H9 (cell line): ENCODE results near the gene PRKAG1. TPM values are rescaled to one million over a fixed set of nuclear protein-coding genes. Genes with fewer than 3 reads are reported as not detected.

Experiments used
- DNase-seq: peaks from one replicate; pipeline ENCODE4 v3.0.0-alpha.2; 2017
- H2AFZ ChIP-seq: one replicate; pipeline ENCODE4 v1.6.1; 2013; ENCODE audit warnings: mild to moderate bottlenecking, low read length, control low read depth, moderate library complexity
- H2AK5ac ChIP-seq: 2 replicates; pipeline ENCODE4 v1.6.1; 2013; ENCODE audit warnings: low read length, control low read depth, mixed read lengths; ENCODE audit not compliant: insufficient read length
- H2BK120ac ChIP-seq: one replicate; pipeline ENCODE4 v1.6.1; 2013; ENCODE audit warnings: low read depth, mild to moderate bottlenecking, low read length, control low read depth, inconsistent platforms; ENCODE audit not compliant: poor library complexity, severe bottlenecking
- H2BK12ac ChIP-seq: 2 replicates; pipeline ENCODE4 v1.6.1; 2013; ENCODE audit warnings: low read length, control low read depth, mixed read lengths, low read depth; ENCODE audit not compliant: insufficient read length
- H2BK15ac ChIP-seq: 2 replicates; pipeline ENCODE4 v1.6.1; 2013; ENCODE audit warnings: low read depth, low read length, control low read depth
- H2BK20ac ChIP-seq: one replicate; pipeline ENCODE4 v1.6.1; 2013; ENCODE audit warnings: low read depth, mild to moderate bottlenecking, low read length, control low read depth, inconsistent platforms; ENCODE audit not compliant: poor library complexity, severe bottlenecking
- H2BK5ac ChIP-seq: 2 replicates; pipeline ENCODE4 v1.6.1; 2013; ENCODE audit warnings: low read length, control low read depth, mixed read lengths; ENCODE audit not compliant: insufficient read length
- H3K14ac ChIP-seq: 2 replicates; pipeline ENCODE4 v1.6.1; 2013; ENCODE audit warnings: low read length, control low read depth; ENCODE audit not compliant: insufficient read depth
- H3K18ac ChIP-seq: 2 replicates; pipeline ENCODE4 v1.6.1; 2013; ENCODE audit warnings: low read depth, mild to moderate bottlenecking, mixed read lengths, low read length, control low read depth; ENCODE audit not compliant: insufficient read length
- H3K23ac ChIP-seq: 2 replicates; pipeline ENCODE4 v1.6.1; 2013; ENCODE audit warnings: low read length, control low read depth, mixed read lengths, low read depth; ENCODE audit not compliant: insufficient read length
- H3K23me2 ChIP-seq: 2 replicates; pipeline ENCODE4 v1.6.1; 2013; ENCODE audit warnings: low read depth, mild to moderate bottlenecking, mixed read lengths, low read length, control low read depth; ENCODE audit not compliant: insufficient read length, poor library complexity, severe bottlenecking
- H3K27ac ChIP-seq: 2 replicates; pipeline ENCODE4 v1.5.1; 2013; ENCODE audit warnings: low read length, control low read depth, mixed read lengths, low read depth; ENCODE audit not compliant: insufficient read length
- H3K27me3 ChIP-seq: 2 replicates; pipeline ENCODE4 v1.6.1; 2013; ENCODE audit warnings: low read length, control low read depth, inconsistent platforms; ENCODE audit not compliant: insufficient read depth
- H3K4ac ChIP-seq: 2 replicates; pipeline ENCODE4 v1.6.1; 2013; ENCODE audit warnings: low read depth, mild to moderate bottlenecking, control low read depth, inconsistent platforms, low read length, moderate library complexity
- H3K4me1 ChIP-seq: 2 replicates; pipeline ENCODE4 v1.6.1; 2013; ENCODE audit warnings: low read length, control low read depth, inconsistent platforms; ENCODE audit not compliant: insufficient read depth
- H3K4me2 ChIP-seq: 2 replicates; pipeline ENCODE4 v1.6.1; 2013; ENCODE audit warnings: low read length, control low read depth, mixed read lengths; ENCODE audit not compliant: insufficient read length, insufficient read depth
- H3K56ac ChIP-seq: 2 replicates; pipeline ENCODE4 v1.6.1; 2013; ENCODE audit warnings: low read depth, mild to moderate bottlenecking, mixed read lengths, low read length, control low read depth; ENCODE audit not compliant: insufficient read length
- H3K79me1 ChIP-seq: 2 replicates; pipeline ENCODE4 v1.6.1; 2013; ENCODE audit warnings: low read depth, mild to moderate bottlenecking, moderate library complexity, low read length, control low read depth, inconsistent platforms; ENCODE audit not compliant: insufficient read depth, poor library complexity, severe bottlenecking
- H3K79me2 ChIP-seq: 2 replicates; pipeline ENCODE4 v1.6.1; 2013; ENCODE audit warnings: low read length, control low read depth, inconsistent platforms; ENCODE audit not compliant: insufficient read depth
- H3K9ac ChIP-seq: 2 replicates; pipeline ENCODE4 v1.6.1; 2013; ENCODE audit warnings: low read length, control low read depth, mixed read lengths; ENCODE audit not compliant: insufficient read length; ENCODE audit errors: extremely low read depth
- H3K9me3 ChIP-seq: one replicate; pipeline ENCODE4 v1.6.1; 2013; ENCODE audit warnings: low read depth, low read length, inconsistent platforms; ENCODE audit not compliant: control insufficient read depth
- H3T11ph ChIP-seq: one replicate; pipeline ENCODE4 v1.6.1; 2013; ENCODE audit warnings: mild to moderate bottlenecking, low read length, control low read depth, inconsistent platforms
- H4K20me1 ChIP-seq: one replicate; pipeline ENCODE4 v1.6.1; 2013; ENCODE audit not compliant: control insufficient read depth, insufficient read length, insufficient read depth
- H4K5ac ChIP-seq: 2 replicates; pipeline ENCODE4 v1.6.1; 2013; ENCODE audit warnings: low read depth, mild to moderate bottlenecking, mixed read lengths, low read length, control low read depth; ENCODE audit not compliant: insufficient read length
- H4K8ac ChIP-seq: replicated peaks from 2 replicates; pipeline ENCODE4 v1.6.1; 2013; ENCODE audit warnings: low read length, control low read depth, mixed read lengths, low read depth; ENCODE audit not compliant: insufficient read length
- H4K91ac ChIP-seq: 2 replicates; pipeline ENCODE4 v1.6.1; 2013; ENCODE audit warnings: low read depth, mild to moderate bottlenecking, moderate library complexity, mixed read lengths, low read length, control low read depth; ENCODE audit not compliant: insufficient read length
- H3K27ac Mint-ChIP-seq, 3 experiments: 2 replicates in 2 of 3; 3 replicates in 1 of 3; pipeline ENCODE4 v1.8.0; 2020 to 2021; ENCODE audit warnings: mixed read lengths in 3 of 3, mild to moderate bottlenecking in 1 of 3, moderate library complexity in 1 of 3
- H3K27me3 Mint-ChIP-seq: 2 replicates; pipeline ENCODE4 v1.8.0; 2021; ENCODE audit warnings: low read depth, mild to moderate bottlenecking, moderate library complexity, mixed read lengths
- H3K36me3 Mint-ChIP-seq, 3 experiments: 2 replicates in 2 of 3; 3 replicates in 1 of 3; pipeline ENCODE4 v1.8.0; 2020 to 2021; ENCODE audit warnings: low read depth in 3 of 3, mixed read lengths in 3 of 3; ENCODE audit not compliant: insufficient read depth in 1 of 3
- H3K4me1 Mint-ChIP-seq, 2 experiments: 2 replicates each; pipeline ENCODE4 v1.8.0; 2020; ENCODE audit warnings: mixed read lengths in 2 of 2
- H3K4me3 Mint-ChIP-seq, 2 experiments: 2 replicates in 1 of 2; 3 replicates in 1 of 2; pipeline ENCODE4 v1.8.0; 2020 to 2021; ENCODE audit warnings: mild to moderate bottlenecking in 2 of 2, mixed read lengths in 2 of 2, moderate library complexity in 1 of 2
- H3K9me3 Mint-ChIP-seq, 2 experiments: 2 replicates in 1 of 2; 3 replicates in 1 of 2; pipeline ENCODE4 v1.8.0; 2020; ENCODE audit warnings: mild to moderate bottlenecking in 2 of 2, mixed read lengths in 2 of 2, moderate library complexity in 1 of 2
- WGBS: extraction: QIAGEN DNeasy Blood & Tissue Kit; methylation state at CpG from one replicate; pipeline ENCODE4 v1.1.7; 2013; ENCODE audit warnings: missing lambda C conversion rate, low lambda C conversion rate, mixed read lengths; ENCODE audit not compliant: insufficient read length; ENCODE audit errors: extremely low coverage; 5-methylcytosine and 5-hydroxymethylcytosine counted together
- total RNA-seq: library from RNA; stranded (reverse); gene quantifications from 2 replicates; pipeline ENCODE4 v1.2.1, GENCODE V29; 2021
- TF ChIP-seq, protein P1 (sequence below): fragments of 200-600 bp; sonication (generic); conservative IDR thresholded peaks from 3 replicates; pipeline ENCODE4 v1.8.0; 2021; ENCODE audit warnings: antibody characterized with exemption, mild to moderate bottlenecking

The PRKAG1 gene
- total RNA-seq, 1 experiment from 2014 or later = 34.8 TPM

DNA sequence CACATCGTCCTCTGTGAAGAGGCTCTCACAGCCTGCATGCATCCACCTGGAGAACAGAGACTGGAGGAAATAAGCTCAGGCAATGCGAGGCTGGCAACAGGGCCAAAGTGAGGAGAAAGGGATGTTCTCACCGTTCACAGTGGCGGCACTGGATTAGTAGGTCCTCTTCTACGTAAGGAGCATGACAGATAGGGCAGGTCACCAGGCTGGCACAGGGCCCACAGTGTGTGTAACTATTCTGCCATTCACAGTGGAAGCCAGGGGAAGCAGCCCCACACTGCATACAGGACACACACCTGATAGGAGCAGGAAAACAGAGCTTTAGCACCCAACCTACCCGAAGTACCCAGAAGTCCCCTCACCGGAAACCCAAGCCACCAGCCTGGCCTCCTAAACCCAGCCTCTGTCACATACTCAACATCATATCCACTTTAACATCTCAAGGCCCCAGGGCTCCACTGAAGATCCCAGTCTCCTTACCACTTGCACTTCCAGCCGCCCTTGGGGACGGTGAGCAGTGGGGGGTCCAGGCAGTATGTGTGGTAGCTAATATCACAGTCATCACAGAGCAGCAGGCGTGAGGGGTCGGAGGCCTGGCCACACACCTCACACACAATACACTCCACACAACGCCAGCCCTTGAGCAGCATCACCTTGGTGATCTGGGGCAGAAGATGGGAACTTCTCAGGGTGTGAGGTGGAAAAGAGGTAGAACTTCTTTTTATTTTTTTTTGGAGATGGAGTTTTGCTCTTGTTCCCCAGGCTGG is 27.7 kb upstream of the PRKAG1 start:
- Histone ChIP-seq H2BK5ac (no peak overlapping the region), H3K4me1 (no peaks in the 10 kb centered on the region), H4K20me1 (no peaks in the 10 kb centered on the region), H3K27me3 (no peaks in the 10 kb centered on the region), H2BK120ac (no peak overlapping the region), H3K18ac (no peak overlapping the region), H3K9me3 (no peaks in the 10 kb centered on the region), H2BK20ac (no peak overlapping the region), H4K8ac (no peak overlapping the region), H2BK12ac (no peak overlapping the region), H3K79me2 (no peaks in the 10 kb centered on the region), H3K4ac (no peak overlapping the region), H3K23ac (no peak overlapping the region), H2AK5ac (no peak overlapping the region), H3K27ac (no peak overlapping the region), H3K79me1 (no peaks in the 10 kb centered on the region), H4K5ac (no peak overlapping the region), H4K91ac (no peak overlapping the region), H2BK15ac (no peak overlapping the region), H3K4me2 (no peak overlapping the region), H2AFZ (no peak overlapping the region), H3K56ac (no peak overlapping the region), H3K23me2 (no peaks in the 10 kb centered on the region), H3T11ph (no peak overlapping the region), H3K9ac (no peak overlapping the region), H3K14ac (no peak overlapping the region)
- no peaks in the 10 kb centered on the region for H3K4me1 Mint-ChIP-seq
- no peaks in the 10 kb centered on the region for H3K9me3 Mint-ChIP-seq
- no peak for DNase-seq
- TF ChIP-seq, protein P1, sequence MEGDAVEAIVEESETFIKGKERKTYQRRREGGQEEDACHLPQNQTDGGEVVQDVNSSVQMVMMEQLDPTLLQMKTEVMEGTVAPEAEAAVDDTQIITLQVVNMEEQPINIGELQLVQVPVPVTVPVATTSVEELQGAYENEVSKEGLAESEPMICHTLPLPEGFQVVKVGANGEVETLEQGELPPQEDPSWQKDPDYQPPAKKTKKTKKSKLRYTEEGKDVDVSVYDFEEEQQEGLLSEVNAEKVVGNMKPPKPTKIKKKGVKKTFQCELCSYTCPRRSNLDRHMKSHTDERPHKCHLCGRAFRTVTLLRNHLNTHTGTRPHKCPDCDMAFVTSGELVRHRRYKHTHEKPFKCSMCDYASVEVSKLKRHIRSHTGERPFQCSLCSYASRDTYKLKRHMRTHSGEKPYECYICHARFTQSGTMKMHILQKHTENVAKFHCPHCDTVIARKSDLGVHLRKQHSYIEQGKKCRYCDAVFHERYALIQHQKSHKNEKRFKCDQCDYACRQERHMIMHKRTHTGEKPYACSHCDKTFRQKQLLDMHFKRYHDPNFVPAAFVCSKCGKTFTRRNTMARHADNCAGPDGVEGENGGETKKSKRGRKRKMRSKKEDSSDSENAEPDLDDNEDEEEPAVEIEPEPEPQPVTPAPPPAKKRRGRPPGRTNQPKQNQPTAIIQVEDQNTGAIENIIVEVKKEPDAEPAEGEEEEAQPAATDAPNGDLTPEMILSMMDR = no peak
- no CpG with 5 or more reads among the region's 12 CpGs for WGBS
- H3K27ac Mint-ChIP-seq = peak overlapping the region in 1 of 3 experiments; percentile 87; a peak in 1 of 7 replicates
- H3K27me3 Mint-ChIP-seq = no peaks in the 10 kb centered on the region
- H3K4me3 Mint-ChIP-seq = no peak overlapping the region
- peaks cover 76 to 97% (median 97%) of the 10 kb centered on the region in 3 experiments for H3K36me3 Mint-ChIP-seq
